GM18498 (cell line): ENCODE measurements around the gene TAL1.
A peak's percentile ranks its signal among the peaks of the same experiment; 100 is the strongest.
"Not testable (repeated sequence)": the region's sequence is repeated elsewhere in the genome, so short reads cannot be mapped to it uniquely, and the experiment has no call there.

Source experiments
- ATAC-seq: cut with Tn5 transposase; IDR thresholded peaks from one replicate; pipeline ENCODE4 v1.9.1; 2021; ENCODE audit warnings: mild to moderate bottlenecking, moderate library complexity; ENCODE audit not compliant: unreplicated experiment

TAL1 gene

GRCh38 chr1:47232187-47232874, at the start of gene TAL1:
TSS of gene TAL1 (minus strand) at chr1:47232225. CDS start at chr1:47225888, 6,337 bp downstream.
- ATAC-seq, result no peak

GRCh38 chr1:47280142-47280541, 48.1 kb upstream of the TAL1 start:
- no peak for ATAC-seq

- ATAC-seq, result no peak
These were observed 44.8 kb upstream of the TAL1 start for GRCh38 chr1:47276850-47277249.

GRCh38 chr1:47275811-47276210, 43.8 kb upstream of the TAL1 start:
- ATAC-seq, result not testable (repeated sequence)

- ATAC-seq, result not testable (repeated sequence)
These were observed 33.5 kb upstream of the TAL1 start for GRCh38 chr1:47265529-47265928.

GRCh38 chr1:47262787-47263413, 30.9 kb upstream of the TAL1 start:
- ATAC-seq, result peak; percentile 63

- ATAC-seq, result no peak
These were observed 25.2 kb upstream of the TAL1 start for GRCh38 chr1:47257224-47257623.

GRCh38 chr1:47252795-47253194, 20.8 kb upstream of the TAL1 start:
- ATAC-seq, result no peak

- no peak for ATAC-seq
These were observed 20.3 kb upstream of the TAL1 start for GRCh38 chr1:47252369-47252768.

- no peak for ATAC-seq
These were observed 17.7 kb upstream of the TAL1 start for GRCh38 chr1:47249755-47250154.

GRCh38 chr1:47244339-47244862, 12.4 kb upstream of the TAL1 start:
- no peak for ATAC-seq

- ATAC-seq, result no peak
These were observed 11.9 kb upstream of the TAL1 start for GRCh38 chr1:47243910-47244309.

- no peak for ATAC-seq
These were observed 9.4 kb upstream of the TAL1 start for GRCh38 chr1:47241114-47242113.

GRCh38 chr1:47238935-47239592, 7.0 kb upstream of the TAL1 start:
- ATAC-seq, result no peak

GRCh38 chr1:47235806-47236205, 3.8 kb upstream of the TAL1 start:
- ATAC-seq, result no peak

- ATAC-seq, result no peak
These were observed 3.2 kb upstream of the TAL1 start for GRCh38 chr1:47235241-47235681.

- ATAC-seq, result no peak
These were observed 1.2 kb upstream of the TAL1 start for GRCh38 chr1:47233186-47233585.

GRCh38 chr1:47231301-47232186, 481 bp downstream of the TAL1 start:
- no peak for ATAC-seq

GRCh38 chr1:47230692-47231300, 1.2 kb downstream of the TAL1 start:
- no peak for ATAC-seq
